ENCODE measurements around the gene DNAH1.

GRCh38 chr3:52354676-52355075 is 38.6 kb downstream of the DNAH1 start:
- no peak for TF ChIP-seq CTCF (conservative IDR thresholded peaks at IDR 0.05; ENCODE audit: low read depth in 2 of 2)
- TF ChIP-seq CREB1 (CRISPR knock-in tag; IDR thresholded peaks at IDR 0.05; ENCODE audit: low read depth): no peak
- TF ChIP-seq POLR2AphosphoS5 (IDR thresholded peaks at IDR 0.05; ENCODE audit: low read depth): no peak
- no peak for TF ChIP-seq EZH2 (IDR thresholded peaks at IDR 0.05; ENCODE audit: low read depth, unreplicated experiment)
- TF ChIP-seq EZH2phosphoT487 (IDR thresholded peaks at IDR 0.05; ENCODE audit: unreplicated experiment): no peak

All from GM23338 (cell line).